NB4 (cell line): ENCODE data around the gene C10orf120.

Source experiments
- DNase-seq: peaks from one replicate; pipeline ENCODE4 v3.0.0; 2010; ENCODE audit warnings: low read depth
- H3K4me3 ChIP-seq: one replicate; pipeline ENCODE4 v1.5.1; 2011; ENCODE audit warnings: mild to moderate bottlenecking, low read depth, low read length, moderate library complexity
- MAX ChIP-seq: IDR thresholded peaks from 2 replicates; pipeline ENCODE4 v1.6.1; 2011; ENCODE audit warnings: low read depth, low read length
- MYC ChIP-seq: IDR thresholded peaks from 2 replicates; pipeline ENCODE4 v1.6.1; 2011; ENCODE audit warnings: low read depth, low read length
- POLR2A ChIP-seq: IDR thresholded peaks from 2 replicates; pipeline ENCODE4 v1.6.1; 2011; ENCODE audit warnings: mild to moderate bottlenecking; ENCODE audit not compliant: insufficient read length; ENCODE audit errors: extremely low read depth
- TF ChIP-seq, protein P1 (sequence below): IDR thresholded peaks from one replicate; pipeline ENCODE4 v1.5.1; 2012; ENCODE audit warnings: low read depth, low read length

C10orf120 gene

GRCh38 chr10:122665329-122665860 lies 34.3 kb downstream of the C10orf120 start:
- TF ChIP-seq, protein P1, sequence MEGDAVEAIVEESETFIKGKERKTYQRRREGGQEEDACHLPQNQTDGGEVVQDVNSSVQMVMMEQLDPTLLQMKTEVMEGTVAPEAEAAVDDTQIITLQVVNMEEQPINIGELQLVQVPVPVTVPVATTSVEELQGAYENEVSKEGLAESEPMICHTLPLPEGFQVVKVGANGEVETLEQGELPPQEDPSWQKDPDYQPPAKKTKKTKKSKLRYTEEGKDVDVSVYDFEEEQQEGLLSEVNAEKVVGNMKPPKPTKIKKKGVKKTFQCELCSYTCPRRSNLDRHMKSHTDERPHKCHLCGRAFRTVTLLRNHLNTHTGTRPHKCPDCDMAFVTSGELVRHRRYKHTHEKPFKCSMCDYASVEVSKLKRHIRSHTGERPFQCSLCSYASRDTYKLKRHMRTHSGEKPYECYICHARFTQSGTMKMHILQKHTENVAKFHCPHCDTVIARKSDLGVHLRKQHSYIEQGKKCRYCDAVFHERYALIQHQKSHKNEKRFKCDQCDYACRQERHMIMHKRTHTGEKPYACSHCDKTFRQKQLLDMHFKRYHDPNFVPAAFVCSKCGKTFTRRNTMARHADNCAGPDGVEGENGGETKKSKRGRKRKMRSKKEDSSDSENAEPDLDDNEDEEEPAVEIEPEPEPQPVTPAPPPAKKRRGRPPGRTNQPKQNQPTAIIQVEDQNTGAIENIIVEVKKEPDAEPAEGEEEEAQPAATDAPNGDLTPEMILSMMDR = no peak
- no peak for TF ChIP-seq POLR2A
- no peak for TF ChIP-seq MYC
- no peak for TF ChIP-seq MAX
- no peak overlapping the region for H3K4me3 ChIP-seq
- no peak for DNase-seq

GRCh38 chr10:122664501-122664900 lies 35.1 kb downstream of the C10orf120 start:
- no peak for DNase-seq
- no peak overlapping the region for H3K4me3 ChIP-seq
- TF ChIP-seq MYC (no peak), MAX (no peak), POLR2A (no peak)
- TF ChIP-seq, protein P1 = no peak

DNA sequence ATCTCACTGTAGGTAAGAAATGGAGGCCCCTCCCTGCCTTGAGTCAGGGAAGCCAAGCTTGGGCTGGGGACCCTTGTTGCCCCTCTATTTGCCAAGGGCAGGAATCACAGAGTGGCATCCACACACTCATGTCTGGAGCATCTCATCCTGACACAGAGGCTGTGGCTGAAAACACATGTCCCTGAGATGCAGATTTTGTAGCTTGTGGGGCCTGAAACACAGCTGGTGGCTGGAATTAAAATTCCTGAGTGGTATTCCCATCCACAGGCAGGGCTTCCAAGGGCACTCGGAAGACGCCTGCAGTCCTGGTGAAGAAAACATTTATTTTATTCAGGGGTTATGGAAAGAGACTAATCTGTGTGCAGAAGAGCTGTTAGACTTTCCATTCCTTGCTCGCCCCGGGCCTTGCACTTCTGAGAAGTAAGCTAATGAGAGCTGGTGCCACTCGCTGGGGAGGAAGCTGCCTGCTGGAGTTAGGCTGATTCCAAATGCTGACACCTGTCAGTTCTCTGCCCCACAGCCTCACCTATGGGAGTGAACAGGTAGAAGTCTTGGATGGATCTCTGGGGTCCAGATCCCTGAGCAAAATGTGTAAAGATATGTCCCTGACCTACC lies 36.0 kb downstream of the C10orf120 start:
- no peak overlapping the region for H3K4me3 ChIP-seq
- TF ChIP-seq MAX (no peak), MYC (no peak), POLR2A (no peak)
- TF ChIP-seq, protein P1 = no peak
- DNase-seq = no peak

DNA sequence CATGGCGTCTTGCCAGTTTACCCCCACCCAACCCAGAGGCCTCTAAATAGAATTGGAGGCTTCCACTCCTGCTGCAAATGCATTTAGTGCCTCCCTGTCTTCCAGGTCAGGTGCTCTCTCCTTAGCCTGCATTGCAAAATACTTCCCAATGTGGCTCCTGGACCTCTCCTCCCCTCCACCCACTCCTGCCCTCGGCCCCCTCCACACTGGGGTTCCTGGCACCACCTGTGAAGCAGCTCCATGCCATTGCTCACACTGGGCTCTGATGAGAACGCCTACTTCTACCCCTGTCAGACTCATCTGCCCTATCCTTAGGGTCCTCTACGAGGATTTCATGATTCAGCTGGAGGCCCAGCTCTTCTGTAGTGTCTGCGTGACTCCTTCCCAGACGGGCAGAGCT lies 37.4 kb downstream of the C10orf120 start:
- no peak for DNase-seq
- TF ChIP-seq, protein P1 = no peak
- TF ChIP-seq MYC (no peak), MAX (no peak)
- H3K4me3 ChIP-seq = no peak overlapping the region

DNA sequence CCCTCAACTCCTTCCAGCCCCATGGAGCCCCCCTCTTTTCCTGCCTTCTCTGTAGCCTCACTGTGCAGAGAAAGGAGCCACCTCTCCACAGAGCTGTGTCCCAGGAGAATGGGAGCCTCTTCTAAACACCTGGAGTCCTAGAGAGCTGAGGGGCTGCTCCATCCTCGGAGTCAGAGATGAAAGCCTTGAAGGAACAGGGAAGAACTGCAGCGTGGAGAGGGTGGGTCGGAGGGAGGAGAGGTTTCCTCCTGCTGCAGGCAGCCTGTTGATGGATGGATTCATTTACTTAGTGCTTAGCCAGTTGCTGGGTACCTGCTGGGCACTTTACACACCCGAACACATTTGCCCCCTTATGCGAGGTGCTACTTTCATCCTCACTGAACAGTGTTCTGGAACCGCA lies 39.0 kb downstream of the C10orf120 start:
- DNase-seq = no peak
- no peak for TF ChIP-seq MYC
- TF ChIP-seq, protein P1 = no peak
- TF ChIP-seq POLR2A = no peak
- no peak for TF ChIP-seq MAX
- no peak overlapping the region for H3K4me3 ChIP-seq
